CD14-positive monocyte (primary cell): ENCODE results near the gene CABCOCO1. TPM values are rescaled to one million over a fixed set of nuclear protein-coding genes. Genes with fewer than 3 reads are reported as not detected.

Experiments
- DNase-seq, 3 donors: peaks; one replicate each; pipeline ENCODE4 v3.0.0-alpha.2; 2011 to 2022
- H2AFZ ChIP-seq: 2 replicates; pipeline ENCODE4 v1.6.0; 2012; ENCODE audit warnings: mild to moderate bottlenecking, low read depth, low read length, inconsistent platforms; ENCODE audit not compliant: insufficient read depth, poor library complexity, severe bottlenecking
- H3K27ac ChIP-seq, 2 donors: 1 replicate in 1 of 2; 2 replicates in 1 of 2; pipeline ENCODE4 v1.5.1; 2012 to 2013; ENCODE audit warnings: low read length in 2 of 2, control low read depth in 1 of 2, inconsistent platforms in 1 of 2, low read depth in 1 of 2, mild to moderate bottlenecking in 1 of 2
- H3K27me3 ChIP-seq, 2 donors: one replicate each; pipeline versions ENCODE4 v1.6.0 to v1.6.1; 2011 to 2013; ENCODE audit warnings: low read length in 2 of 2; ENCODE audit not compliant: control insufficient read depth in 2 of 2, insufficient read depth in 2 of 2
- H3K36me3 ChIP-seq, 2 donors: replicated peaks in 1 of 2; 1 replicate in 1 of 2; 2 replicates in 1 of 2; pipeline versions ENCODE4 v1.5.1 to v1.6.1; 2012 to 2013; ENCODE audit warnings: low read length in 2 of 2, control low read depth in 1 of 2, inconsistent platforms in 1 of 2, mild to moderate bottlenecking in 1 of 2; ENCODE audit not compliant: insufficient read depth in 2 of 2, control insufficient read depth in 1 of 2
- H3K4me1 ChIP-seq, 2 donors: 1 replicate in 1 of 2; 2 replicates in 1 of 2; pipeline versions ENCODE4 v1.5.1 to v1.6.1; 2012 to 2013; ENCODE audit warnings: low read length in 2 of 2, control low read depth in 1 of 2, inconsistent platforms in 1 of 2, mild to moderate bottlenecking in 1 of 2, moderate library complexity in 1 of 2; ENCODE audit not compliant: insufficient read depth in 2 of 2, control insufficient read depth in 1 of 2
- H3K4me2 ChIP-seq: replicated peaks from 2 replicates; pipeline ENCODE3; 2012; ENCODE audit warnings: low read length, moderate library complexity, mild to moderate bottlenecking; ENCODE audit not compliant: poor library complexity, severe bottlenecking; ENCODE audit errors: extremely low read depth
- H3K4me3 ChIP-seq, 3 experiments: fragments of 200-600 bp in 1 of 3; sonication (generic) in 1 of 3; replicated peaks in 1 of 3; 1 replicate in 2 of 3; 2 replicates in 1 of 3; pipeline ENCODE4 v1.5.1; 2011 to 2013; ENCODE audit warnings: low read length in 3 of 3, mild to moderate bottlenecking in 3 of 3, control low read depth in 2 of 3, low read depth in 2 of 3, inconsistent platforms in 1 of 3, moderate library complexity in 1 of 3
- H3K79me2 ChIP-seq: 2 replicates; pipeline ENCODE4 v1.6.0; 2012; ENCODE audit warnings: mild to moderate bottlenecking, control low read depth, inconsistent platforms, low read length, moderate library complexity; ENCODE audit not compliant: insufficient read depth
- H3K9ac ChIP-seq: 2 replicates; pipeline ENCODE4 v1.6.0; 2017; ENCODE audit warnings: low read length, mild to moderate bottlenecking; ENCODE audit not compliant: insufficient read depth, poor library complexity, severe bottlenecking
- H3K9me3 ChIP-seq, 2 donors: replicated peaks in 1 of 2; 1 replicate in 1 of 2; 2 replicates in 1 of 2; pipeline versions ENCODE4 v1.5.1 to v1.6.1; 2012 to 2013; ENCODE audit warnings: low read length in 2 of 2, control low read depth in 1 of 2; ENCODE audit not compliant: control insufficient read depth in 1 of 2, insufficient read depth in 1 of 2
- H4K20me1 ChIP-seq: 2 replicates; pipeline ENCODE4 v1.6.0; 2012; ENCODE audit warnings: mild to moderate bottlenecking, low read length, control low read depth, moderate library complexity; ENCODE audit not compliant: insufficient read depth
- H3K27ac Mint-ChIP-seq, 7 donors: one replicate each; pipeline ENCODE4 v1.8.0; 2020; ENCODE audit warnings: mild to moderate bottlenecking in 7 of 7, mixed read lengths in 7 of 7, moderate library complexity in 6 of 7, inconsistent platforms in 2 of 7
- H3K27me3 Mint-ChIP-seq, 3 donors: one replicate each; pipeline ENCODE4 v1.8.0; 2021 to 2022; ENCODE audit warnings: low read depth in 3 of 3, mild to moderate bottlenecking in 3 of 3, mixed read lengths in 3 of 3, moderate library complexity in 3 of 3, inconsistent platforms in 1 of 3
- H3K36me3 Mint-ChIP-seq, 2 donors: one replicate each; pipeline ENCODE4 v1.8.0; 2020; ENCODE audit warnings: mixed read lengths in 2 of 2, inconsistent platforms in 1 of 2, mild to moderate bottlenecking in 1 of 2
- H3K4me1 Mint-ChIP-seq: one replicate; pipeline ENCODE4 v1.8.0; 2020; ENCODE audit warnings: mild to moderate bottlenecking, mixed read lengths
- H3K4me3 Mint-ChIP-seq, 2 donors: one replicate each; pipeline ENCODE4 v1.8.0; 2020; ENCODE audit warnings: mild to moderate bottlenecking in 2 of 2, mixed read lengths in 2 of 2, moderate library complexity in 1 of 2
- H3K9me3 Mint-ChIP-seq, 7 donors: one replicate each; pipeline ENCODE4 v1.8.0; 2020 to 2022; ENCODE audit warnings: mixed read lengths in 7 of 7, mild to moderate bottlenecking in 6 of 7, moderate library complexity in 6 of 7, inconsistent platforms in 2 of 7
- whole genome bisulfite sequencing: methylation state at CpG from one replicate; pipeline ENCODE4 v1.1.5; 2013; ENCODE audit warnings: missing lambda C conversion rate; ENCODE audit not compliant: insufficient coverage; 5-methylcytosine and 5-hydroxymethylcytosine counted together
- intact Hi-C, 2 donors: fragments of 100-400 bp; cut with micrococcal nuclease; formaldehyde crosslinking; loops; one replicate each; pipeline versions ENCODE4 v1.15.0 to v1.15.1; 2023
- polyA plus RNA-seq, 3 donors: library from polyadenylated mRNA; depleted of rRNA in 1 of 3; unstranded in 2 of 3; stranded (reverse) in 1 of 3; fragments of 300-500 nt in 2 of 3; fragments of >200 nt in 1 of 3; fragmentation: Illumina TruSeq in 2 of 3; gene quantifications; 1 replicate in 2 of 3; 2 replicates in 1 of 3; pipeline ENCODE4 v1.2.3, GENCODE V29; 2012 to 2021
- TF ChIP-seq, protein P1 (sequence below): fragments of 200-600 bp; IDR thresholded peaks from one replicate; pipeline ENCODE4 v1.8.0; 2022; ENCODE audit warnings: antibody characterized with exemption, mild to moderate bottlenecking

CABCOCO1 gene
- polyA plus RNA-seq, 3 donors = not detected

DNA sequence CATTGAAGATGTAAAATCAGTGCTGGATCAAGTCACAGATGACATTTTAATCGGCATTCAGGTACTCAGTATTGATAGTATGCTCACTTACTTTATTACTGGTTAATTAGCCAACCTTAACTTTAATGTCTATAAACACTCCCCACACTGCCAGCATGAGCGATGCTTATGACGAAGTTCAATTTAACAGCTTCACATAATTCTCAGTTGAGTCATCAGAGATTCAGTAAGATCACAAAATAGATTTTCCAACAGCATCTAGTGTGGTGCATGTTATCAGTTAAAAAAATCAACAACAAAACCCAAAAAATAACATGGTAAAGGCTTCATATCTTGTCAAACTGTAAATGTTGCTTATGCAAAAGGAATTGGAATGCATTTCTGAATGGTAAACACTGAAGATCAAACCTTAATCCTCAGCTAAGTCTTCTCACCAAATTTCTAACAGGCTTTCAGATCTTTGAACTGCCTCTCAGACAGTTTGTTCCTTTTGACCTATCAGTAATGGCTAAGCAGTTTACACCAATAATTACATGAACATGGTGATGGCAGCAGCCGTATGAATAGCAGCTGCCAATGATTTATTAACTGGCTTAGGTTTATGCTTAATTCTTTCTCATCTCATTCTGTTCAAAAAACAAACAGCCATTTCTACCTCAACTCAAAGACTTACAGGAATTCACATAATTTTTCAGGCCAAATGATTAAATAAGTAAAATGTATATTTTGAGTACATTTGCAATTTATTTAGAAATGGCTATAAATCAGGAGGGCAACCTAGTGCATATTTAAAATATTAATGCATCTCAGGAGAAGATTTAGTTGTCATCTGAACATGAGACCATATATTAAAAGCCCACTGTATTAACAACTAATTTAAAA is 98.5 kb downstream of the CABCOCO1 start:
- Histone ChIP-seq H3K4me2 (no peak overlapping the region), H3K9ac (no peak overlapping the region)

DNA sequence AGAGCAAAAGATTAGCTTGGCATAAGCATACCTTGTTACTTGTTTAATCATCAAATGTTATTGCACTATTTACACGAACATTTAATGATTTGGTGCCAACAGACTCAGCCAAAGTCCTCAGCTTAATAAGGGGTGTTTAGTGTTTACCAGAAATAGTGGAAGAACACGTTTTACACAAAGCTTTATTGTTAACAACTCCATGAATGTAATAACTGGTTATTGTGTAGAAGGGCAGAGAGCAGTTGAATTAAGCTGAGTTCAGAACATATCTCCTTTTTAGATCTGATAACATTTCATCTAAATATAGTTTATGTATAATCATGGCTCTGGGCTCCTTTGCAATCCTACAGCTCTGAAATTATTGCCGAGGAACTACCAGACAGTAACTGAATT is 99.1 kb downstream of the CABCOCO1 start:
- H2AFZ ChIP-seq = no peak overlapping the region
- Mint-ChIP-seq H3K27ac (no peak overlapping the region), H3K36me3 (no peaks in the 10 kb centered on the region), H3K27me3 (no peaks in the 10 kb centered on the region), H3K4me3 (no peak overlapping the region), H3K4me1 (peaks cover 6% of the 10 kb centered on the region), H3K9me3 (peaks cover 0 to 2% (median 0%) of the 10 kb centered on the region in 7 donors)
- no peaks in the 10 kb centered on the region for H4K20me1 ChIP-seq
- no peaks in the 10 kb centered on the region for H3K4me1 ChIP-seq
- no peaks in the 10 kb centered on the region for H3K9me3 ChIP-seq
- no peaks in the 10 kb centered on the region for H3K27me3 ChIP-seq
- no peak for DNase-seq
- H3K4me2 ChIP-seq = no peak overlapping the region
- H3K9ac ChIP-seq = no peak overlapping the region
- H3K36me3 ChIP-seq = no peaks in the 10 kb centered on the region
- WGBS = 67% methylated on average over 1 of the region's 3 CpGs
- TF ChIP-seq, protein P1, sequence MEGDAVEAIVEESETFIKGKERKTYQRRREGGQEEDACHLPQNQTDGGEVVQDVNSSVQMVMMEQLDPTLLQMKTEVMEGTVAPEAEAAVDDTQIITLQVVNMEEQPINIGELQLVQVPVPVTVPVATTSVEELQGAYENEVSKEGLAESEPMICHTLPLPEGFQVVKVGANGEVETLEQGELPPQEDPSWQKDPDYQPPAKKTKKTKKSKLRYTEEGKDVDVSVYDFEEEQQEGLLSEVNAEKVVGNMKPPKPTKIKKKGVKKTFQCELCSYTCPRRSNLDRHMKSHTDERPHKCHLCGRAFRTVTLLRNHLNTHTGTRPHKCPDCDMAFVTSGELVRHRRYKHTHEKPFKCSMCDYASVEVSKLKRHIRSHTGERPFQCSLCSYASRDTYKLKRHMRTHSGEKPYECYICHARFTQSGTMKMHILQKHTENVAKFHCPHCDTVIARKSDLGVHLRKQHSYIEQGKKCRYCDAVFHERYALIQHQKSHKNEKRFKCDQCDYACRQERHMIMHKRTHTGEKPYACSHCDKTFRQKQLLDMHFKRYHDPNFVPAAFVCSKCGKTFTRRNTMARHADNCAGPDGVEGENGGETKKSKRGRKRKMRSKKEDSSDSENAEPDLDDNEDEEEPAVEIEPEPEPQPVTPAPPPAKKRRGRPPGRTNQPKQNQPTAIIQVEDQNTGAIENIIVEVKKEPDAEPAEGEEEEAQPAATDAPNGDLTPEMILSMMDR = no peak
- H3K27ac ChIP-seq = no peak overlapping the region
- no peak overlapping the region for H3K4me3 ChIP-seq
- intact Hi-C loops = no loop called here
- H3K79me2 ChIP-seq = no peaks in the 10 kb centered on the region

More for the DNA sequence above, 98.5 kb downstream of the CABCOCO1 start:
- Histone ChIP-seq H4K20me1 (no peaks in the 10 kb centered on the region), H3K4me3 (no peak overlapping the region), H3K79me2 (no peaks in the 10 kb centered on the region), H3K9me3 (no peaks in the 10 kb centered on the region), H3K27me3 (no peaks in the 10 kb centered on the region), H2AFZ (no peak overlapping the region), H3K27ac (no peak overlapping the region), H3K4me1 (no peaks in the 10 kb centered on the region), H3K36me3 (no peaks in the 10 kb centered on the region)
- Mint-ChIP-seq H3K27ac (no peak overlapping the region), H3K4me1 (peaks cover 6% of the 10 kb centered on the region), H3K4me3 (no peak overlapping the region), H3K36me3 (no peaks in the 10 kb centered on the region), H3K9me3 (peaks cover 0 to 2% (median 0%) of the 10 kb centered on the region in 7 donors), H3K27me3 (no peaks in the 10 kb centered on the region)
- no CpG with 5 or more reads among the region's 4 CpGs for WGBS
- DNase-seq = no peak
- intact Hi-C loops = no loop called here
- TF ChIP-seq, protein P1 = no peak
